ENCODE measurements around the gene APBA1.

Gene APBA1

DNA sequence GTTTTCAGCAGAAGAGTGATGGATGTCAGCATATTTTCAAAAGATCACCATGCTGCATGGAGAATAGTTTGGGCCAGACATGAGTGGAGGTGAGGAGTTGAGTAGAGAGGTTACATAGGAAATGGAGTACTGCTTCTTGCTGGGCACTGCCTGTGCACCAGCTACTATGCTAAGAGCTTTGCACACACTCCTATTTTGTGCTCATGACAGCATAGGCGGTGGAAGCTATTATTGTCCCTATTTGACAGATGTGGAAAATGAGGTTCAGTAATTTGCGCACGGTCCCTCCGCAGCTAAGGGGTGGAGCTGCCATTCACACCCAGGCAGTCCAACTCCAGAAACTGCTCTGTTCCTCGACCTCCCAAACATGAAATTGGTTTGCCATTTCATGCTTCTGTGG is 279.3 kb downstream of the APBA1 start:
- DNase-seq: no peak

DNA sequence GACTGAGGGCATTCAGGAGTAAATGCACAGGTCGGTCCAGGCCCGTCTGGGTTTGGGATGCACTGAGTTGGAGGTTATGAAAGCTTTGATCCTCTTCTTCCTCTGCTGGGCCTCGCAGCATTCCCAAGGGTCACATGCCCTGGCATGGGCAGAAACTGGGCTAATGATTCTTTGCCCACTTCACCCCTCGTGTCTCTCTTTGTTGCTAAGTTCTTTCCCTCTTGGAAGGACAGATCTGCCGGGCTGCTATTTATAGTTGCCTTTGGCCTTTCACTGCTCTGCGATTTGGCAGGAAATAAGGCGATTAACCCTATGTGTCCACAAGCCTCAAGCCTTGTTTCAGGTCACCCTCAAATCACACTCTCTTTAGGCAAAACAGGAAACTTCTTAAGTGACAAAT is 280.2 kb downstream of the APBA1 start:
- DNase-seq: no peak

DNA sequence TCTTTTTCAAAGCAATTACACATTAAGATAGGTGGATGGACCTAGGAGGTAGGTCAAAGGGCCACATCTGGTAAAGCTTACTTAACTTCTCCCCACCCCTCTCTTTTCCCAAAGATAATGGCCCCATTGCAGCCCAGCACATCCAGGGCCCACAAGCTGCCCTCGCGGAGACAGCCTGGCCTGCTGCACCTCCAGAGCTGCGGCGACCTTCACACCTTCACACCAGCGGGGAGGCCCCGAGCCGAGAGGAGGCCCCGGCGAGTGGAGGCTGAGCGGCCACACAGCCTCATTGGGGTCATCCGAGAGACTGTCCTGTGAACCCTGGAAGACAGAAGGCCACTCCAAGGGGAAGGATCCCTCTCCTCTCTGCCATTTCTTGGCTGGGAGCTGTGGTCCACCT is 280.7 kb downstream of the APBA1 start:
- no peak for DNase-seq

DNA sequence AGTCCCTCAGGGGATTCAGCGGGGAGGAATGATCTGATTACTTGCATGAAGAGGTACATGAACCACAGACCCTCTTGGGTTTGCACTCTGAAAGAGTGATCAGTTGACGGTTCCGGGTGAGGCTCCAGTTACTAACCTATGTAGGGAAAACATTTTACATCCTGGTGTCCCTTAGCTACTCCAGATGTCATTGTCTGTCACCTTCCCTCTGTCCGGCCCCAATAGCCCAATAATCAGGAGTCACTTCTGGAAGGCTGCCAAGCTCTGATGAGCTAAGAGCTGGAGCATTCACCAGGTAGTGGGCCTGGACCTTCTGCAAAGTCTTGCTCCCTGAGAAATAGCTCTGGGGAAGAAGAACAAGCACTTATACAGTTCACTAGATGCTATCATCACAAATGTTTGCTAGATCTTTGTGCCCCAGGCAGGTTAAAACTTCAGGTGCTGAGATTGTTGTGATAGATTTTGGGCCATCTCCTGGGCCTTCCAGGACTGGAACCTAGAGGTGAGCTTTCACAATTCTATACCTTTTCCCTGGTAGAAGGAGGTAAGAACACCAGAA is 282.7 kb downstream of the APBA1 start:
- DNase-seq: no peak

DNA sequence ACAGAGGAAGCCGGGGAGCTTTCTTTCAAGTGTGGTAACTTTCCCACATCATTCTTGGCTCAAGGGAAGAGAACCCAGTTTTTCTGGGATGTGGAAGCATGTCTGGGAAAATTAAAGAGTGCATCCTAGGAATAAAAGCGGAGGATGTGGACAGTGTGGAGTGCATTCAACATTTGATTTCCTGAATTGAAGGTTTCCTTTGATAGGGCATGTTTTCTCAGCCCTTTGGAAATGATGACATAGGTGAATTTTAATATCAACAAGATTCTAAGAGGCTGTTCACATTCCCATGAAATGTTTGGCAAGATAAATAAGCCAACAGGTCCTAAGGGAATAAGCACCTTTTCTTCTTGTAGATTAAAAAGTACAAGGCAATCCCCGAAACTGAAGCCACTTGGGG is 283.6 kb downstream of the APBA1 start:
- DNase-seq: no peak

DNA sequence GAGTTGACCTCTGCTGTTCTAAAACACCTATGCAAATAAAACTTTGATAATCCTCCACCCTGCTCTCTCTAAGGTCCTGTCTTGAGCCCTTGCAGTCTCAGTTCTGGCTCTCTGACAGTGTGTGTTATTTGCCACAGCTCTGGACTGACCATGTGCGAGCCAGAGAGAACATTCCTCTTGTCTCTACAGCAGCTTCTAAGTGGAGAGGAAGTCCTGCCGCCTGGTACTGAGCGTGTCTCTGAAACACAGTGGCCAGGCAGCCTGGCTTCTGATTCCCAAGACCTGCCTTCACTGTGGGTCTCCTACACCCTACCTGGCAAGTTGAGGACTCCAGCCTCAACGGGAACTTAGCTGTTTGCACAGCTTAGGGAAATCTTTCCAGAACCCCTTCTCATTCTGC is 285.5 kb downstream of the APBA1 start:
- no peak for DNase-seq

DNA sequence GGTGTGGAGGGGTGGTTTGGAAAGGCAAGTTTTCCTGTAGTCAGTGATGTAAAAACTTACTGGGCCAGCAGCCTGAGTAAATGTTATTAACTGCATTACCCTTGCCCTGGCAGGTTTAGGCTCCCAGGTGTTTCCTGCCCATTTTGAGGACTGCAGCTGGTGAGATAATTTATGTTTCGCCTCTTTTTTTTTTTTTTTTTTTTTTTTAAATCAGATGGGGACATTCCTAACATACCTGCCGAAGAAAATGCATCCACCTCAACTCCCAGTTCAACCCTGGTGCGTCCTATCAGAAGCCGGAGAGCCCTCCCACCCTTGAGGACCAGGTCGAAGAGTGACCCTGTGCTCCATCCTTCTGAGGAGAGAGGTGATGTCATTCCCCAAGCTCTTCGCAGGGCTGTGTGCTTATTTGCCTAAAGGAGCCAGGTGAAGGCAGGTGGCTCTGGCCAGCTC is 286.6 kb downstream of the APBA1 start:
- DNase-seq: no peak

DNA sequence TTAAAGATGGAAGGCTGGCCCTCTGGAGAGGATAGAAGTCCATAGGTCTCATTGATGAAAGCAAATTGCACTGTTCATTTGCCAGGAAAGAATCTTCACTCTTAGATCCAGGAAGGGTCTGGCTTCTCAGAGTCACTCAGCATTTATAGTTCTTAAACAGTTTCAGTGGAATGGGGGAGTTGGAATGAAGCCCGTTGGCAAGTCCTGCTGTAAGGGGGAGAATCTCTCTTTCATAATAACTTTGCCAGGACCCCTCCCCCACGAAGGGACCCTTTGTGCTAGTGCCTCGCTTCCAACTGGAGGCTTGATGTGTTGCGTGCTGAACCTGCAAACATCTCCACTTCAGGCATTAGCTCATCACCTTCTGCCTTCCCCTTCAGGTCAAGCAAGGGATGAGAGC is 290.0 kb downstream of the APBA1 start:
- no peak for DNase-seq

DNA sequence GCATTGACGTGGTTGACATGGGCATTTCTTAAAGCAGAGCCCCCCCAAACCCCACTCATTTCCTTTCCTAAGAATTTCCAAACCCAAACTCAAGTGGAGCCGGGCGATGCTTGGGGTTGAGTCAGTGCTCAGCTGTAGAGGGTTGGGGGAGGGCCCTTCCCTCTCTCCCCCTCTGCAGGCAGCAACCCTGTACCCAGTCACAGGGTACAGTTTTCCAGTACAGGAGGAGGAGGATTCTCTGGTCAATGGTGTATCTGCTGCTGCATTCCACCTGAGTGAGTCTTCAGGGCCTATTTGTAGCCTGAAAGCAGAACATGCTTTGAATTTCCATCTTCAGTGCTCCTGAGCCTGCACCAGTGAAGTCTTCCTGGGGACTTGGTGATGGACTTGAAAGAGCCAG is 291.4 kb downstream of the APBA1 start:
- DNase-seq: no peak

DNA sequence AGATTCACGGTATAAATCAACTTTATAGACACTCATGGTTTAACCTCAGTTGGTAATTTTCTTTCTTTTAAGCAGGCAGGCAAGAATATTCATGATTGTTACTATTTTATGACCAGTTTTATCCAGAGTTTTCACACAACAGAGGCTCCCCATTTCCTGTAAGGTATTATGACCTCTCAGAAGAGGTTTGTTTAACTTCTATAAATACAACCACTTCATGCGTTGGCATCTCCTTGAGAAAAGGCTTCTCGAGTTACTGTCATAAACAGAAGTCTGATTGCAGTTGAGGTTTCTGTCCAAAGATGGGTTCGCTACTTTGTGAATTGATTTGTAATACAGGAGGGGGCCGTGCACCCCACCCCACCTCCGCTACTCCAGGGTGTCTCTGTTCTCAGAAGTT is 291.9 kb downstream of the APBA1 start:
- DNase-seq: no peak

DNA sequence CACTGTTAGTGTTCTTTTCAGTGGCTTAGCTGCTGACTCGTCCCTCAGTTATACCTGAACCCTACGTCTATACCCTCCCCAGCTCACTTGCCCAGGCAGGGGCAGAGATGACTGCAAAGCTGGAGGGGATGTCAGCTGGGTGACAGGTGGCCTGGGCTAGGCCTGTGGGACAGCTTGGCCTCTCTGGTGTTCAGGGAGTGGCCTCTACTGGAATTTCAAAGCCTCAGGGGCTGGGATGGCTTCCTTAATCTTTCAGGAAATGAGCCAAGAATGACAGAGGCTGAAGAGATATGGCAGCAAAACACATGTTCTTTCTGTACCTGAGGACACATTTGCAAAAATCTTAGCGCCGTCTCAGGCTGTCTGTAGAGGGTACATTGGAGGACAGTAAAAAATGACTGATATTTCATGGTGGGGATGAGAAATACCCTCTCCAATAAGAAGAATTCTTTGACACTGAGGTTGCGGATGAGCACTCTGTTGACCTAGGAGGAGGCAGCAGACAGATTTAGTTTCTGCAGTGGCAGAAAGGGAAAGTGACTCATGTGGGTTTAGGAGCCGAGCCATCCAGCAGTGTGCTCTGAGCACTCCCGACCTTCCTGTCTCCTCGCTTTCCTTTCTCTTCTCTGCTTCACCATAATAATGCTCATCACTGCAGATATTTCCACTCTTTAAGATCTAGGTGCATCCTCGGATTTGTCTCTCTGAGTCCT is 292.7 kb downstream of the APBA1 start:
- no peak for DNase-seq

DNA sequence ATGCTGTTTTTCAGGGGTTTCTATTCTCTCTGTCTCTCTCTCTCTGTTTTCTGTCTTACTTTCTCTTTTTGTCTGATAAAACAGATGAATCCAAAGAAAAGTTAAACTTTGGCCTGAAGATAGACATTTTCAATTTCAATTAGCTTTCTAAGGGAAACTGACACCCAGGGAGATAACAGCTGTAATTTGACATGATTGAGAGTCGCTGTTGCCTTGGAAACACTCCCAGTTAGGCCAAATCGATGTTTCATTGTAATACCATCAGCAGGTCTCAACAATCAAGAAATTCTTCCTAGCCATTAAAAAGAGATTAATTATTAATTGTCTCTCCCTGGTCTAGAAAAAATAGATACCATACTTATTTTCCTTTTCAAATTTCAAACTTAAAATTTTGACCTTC is 294.2 kb downstream of the APBA1 start:
- no peak for DNase-seq

Measured in activated T-cell treated with anti-CD3 and anti-CD28 coated beads for 4 hours (primary cell).